Measurements from ENCODE around the gene NFKBIL1.

Gene NFKBIL1

DNA sequence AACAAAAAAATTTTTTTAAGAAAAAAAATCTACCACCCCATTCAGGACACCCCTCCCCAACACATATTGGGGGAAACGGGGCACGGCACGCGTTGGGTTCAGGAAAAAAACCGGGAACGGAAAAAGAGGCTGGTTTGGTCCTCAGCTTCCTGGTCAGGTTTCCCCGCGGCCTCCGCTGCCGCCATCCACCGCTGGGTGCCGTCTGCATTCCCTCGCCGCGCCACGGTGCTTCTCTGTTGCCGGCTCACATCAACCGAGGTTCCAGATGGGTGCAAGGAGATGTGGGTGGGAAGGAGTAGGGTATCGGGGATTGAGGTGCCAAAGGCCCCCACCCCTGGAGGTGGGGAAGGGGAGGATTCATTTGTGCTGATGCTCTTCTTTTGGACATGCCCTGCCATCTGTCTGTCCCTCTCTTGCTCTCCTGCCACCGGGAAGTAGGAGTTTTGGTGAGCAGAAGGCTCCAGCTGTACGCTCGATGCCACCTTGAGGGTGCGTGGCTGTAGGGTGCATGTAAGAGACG, 12.8 kb upstream of the NFKBIL1 start:
- no peak for DNase-seq (ENCODE audit: low spot score)

DNA sequence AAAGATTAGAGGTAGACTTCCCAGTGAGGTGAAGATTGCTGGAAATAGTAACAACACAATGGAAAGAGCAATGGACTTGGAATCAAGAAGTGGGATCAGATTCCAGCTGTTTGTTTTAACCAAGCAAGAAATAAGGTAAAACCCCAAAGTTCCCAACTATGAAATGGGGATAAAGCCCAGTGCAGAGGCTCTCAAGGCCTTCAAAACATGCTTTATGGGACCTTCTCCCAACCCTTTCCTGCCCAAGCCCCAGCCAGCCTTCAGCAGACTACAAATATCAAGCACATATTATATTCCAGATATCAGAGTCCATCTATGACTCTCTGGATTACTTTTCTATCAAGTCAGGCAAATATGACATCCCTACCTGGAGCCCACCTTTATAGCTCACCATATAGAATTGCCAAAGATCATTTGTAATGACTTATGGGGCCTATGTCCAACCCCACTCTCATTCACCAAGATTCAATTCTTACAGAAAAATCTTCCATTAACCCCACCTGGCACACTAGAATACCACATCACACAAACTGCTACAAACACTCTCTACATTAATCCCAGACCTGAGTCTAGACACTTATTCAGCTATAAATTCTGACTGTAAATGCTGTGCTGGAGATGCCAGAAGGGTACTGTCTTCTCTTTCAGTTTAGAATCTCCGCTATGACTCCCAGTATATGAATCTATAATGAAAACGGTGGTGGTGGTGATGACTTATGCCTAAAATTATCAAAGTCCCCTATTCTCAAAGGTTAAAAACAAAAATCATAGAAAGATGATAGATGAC, 11.7 kb upstream of the NFKBIL1 start:
- no peak for DNase-seq (ENCODE audit: low spot score)

DNA sequence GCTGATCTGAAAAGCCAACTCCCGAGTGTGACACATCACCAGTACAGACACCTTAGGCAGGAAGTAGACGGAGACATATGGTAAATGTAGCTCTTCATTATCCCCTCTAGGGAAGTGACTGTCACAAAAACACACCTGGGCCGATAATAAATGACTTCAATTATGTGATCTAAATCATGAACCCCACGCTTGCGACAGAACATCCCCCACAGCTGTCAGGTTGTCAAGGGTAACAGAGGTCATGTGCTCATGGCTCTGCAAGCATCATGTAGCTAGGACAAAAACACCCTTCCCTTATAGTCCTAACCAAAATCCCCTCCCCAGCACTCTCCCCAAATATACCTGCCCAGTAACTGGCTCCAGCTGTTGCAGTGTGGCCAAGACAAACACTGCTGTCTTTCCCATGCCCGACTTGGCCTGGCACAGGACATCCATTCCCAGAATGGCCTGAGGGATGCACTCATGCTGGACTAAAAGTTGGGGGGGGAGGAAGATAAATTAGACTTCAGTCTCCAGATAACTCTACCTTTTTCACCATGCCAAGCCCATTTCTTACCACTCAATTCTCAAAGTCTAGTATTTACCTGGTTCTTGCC, 8.5 kb upstream of the NFKBIL1 start:
- peak; percentile 34 for DNase-seq (ENCODE audit: low spot score)

DNA sequence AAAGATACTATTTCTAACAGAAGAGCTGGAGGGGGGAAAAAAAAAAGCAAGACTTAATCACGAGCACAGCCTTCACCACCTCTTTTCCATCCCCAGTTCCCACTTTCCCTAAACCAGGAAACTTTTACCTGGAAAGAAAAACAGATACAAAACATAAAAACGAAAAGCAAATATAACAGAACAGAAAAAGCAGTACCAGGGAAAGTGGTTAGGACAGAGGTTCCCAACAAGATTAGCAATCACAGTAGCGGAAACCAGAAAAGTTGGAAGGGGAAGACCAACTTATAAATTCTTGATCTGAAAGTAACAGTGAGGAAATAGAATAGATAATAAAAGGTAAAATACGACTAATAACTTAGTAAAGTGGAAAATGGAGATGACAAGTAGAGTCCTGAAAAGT, 6.8 kb upstream of the NFKBIL1 start:
- no peak for DNase-seq (ENCODE audit: low spot score)

DNA sequence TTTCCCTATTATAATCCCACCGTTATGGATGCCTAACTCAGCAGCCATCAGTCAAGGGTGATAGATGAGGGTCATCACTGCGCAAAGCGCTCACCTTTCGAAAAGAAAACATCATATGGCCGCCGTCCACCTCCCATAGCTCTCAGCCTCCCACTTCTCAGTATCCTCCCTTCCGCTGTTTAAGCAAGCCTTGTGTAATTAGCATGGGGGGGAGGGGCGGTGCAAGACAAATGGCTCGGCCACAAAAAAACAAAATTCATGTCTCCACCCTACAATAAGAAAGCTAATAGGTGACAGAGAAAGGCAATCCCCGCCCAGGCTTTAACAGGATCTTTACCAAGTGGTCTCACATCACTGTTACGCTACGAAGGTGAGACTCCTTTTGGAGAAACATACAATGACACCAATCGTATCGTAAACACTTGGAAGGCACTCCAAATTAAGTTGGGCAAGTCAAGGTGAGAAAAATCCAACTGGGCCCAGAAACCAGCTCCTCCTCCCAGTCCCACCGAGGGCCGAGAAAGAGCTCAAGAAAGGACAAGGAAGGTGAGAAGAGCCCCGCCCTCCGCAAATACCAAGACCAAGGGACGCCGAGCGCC, 6.2 kb upstream of the NFKBIL1 start:
- DNase-seq (ENCODE audit: low spot score): peak; percentile 82

DNA sequence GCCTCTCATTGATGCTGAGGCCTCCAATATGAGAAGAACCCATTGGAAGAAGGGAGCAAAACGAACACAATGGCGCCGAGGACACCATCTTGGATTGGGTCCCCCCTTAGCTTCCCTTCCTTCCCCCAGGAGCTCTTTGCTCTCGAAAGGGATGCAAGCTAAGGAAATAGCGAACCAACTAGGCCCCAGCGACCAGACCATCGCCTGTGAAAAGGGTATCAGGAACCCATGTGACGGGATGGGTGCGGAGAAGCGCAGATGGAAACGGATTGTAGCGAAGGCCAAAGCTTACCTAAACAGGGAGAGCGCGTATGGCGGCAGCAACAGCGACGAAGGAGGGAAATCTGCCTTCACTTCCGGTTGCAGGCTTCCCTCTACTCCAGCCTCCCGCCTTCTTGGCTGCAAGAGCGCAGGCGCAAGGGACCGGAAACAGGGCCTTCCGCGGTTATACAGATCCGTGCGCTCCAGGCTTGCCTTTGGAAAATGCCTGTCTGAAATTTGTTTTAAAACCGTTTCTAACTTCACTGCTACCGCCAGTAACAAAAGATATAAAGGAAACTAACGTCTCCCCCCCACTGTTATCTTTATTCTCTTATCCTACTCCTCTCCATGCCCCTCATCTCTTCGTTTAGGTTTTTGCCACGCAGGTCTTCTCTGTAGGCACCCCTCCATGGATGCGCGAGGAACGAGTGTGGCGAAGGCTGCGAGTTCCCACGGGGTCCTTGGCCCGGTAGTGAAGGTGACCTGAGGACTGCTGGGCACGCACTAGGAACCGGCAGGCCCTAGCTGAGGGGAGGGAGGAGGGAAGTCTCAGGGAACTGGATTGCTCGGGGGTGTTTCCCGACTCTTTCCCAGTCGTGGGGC, 5.5 kb upstream of the NFKBIL1 start, which contains the start of gene DDX39B:
TSS of gene DDX39B (minus strand) at position 346 of the 864 bp plus-strand sequence. CDS start 1,471 bp downstream, outside the sequence.
- DNase-seq (ENCODE audit: low spot score): peak; percentile 96

DNA sequence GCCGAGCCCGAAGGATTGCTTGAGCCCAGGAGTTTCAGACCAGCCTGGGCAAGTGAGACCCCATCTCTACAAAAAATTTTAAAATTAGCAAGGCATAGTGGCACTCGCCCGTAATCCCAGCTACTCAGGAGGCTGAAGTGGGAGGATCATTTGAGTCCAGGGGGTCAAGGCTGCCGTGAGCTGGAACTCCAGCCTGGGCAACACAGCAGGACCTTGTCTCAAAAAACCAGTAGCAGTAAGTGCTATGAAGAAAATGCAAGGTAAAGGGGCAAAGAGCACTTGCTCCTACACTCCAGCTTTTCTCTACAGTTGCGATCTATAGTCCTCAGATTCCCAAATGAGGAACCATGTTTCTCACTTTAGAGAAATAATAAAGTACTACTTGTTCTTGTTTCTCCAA, 3.8 kb upstream of the NFKBIL1 start:
- DNase-seq (ENCODE audit: low spot score): no peak

DNA sequence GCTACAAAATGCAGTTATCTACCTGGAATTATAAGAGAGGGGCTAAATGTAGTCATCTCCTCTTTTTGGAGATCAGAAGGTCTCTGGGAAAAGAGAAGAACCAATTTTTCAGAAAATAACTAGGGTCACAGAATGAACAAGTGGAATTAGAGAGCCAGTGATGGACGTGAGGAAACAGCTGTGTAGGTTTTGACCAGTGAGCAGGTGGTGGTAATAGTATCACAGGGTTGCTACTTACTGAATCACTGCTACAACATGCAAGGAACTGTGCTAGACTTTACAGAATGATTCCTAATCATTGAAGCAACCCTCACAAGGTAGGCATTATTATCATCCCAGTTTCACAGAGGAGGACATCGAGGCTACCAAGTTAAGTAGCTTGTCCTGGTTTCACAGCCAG, 2.7 kb upstream of the NFKBIL1 start:
- DNase-seq (ENCODE audit: low spot score): no peak

DNA sequence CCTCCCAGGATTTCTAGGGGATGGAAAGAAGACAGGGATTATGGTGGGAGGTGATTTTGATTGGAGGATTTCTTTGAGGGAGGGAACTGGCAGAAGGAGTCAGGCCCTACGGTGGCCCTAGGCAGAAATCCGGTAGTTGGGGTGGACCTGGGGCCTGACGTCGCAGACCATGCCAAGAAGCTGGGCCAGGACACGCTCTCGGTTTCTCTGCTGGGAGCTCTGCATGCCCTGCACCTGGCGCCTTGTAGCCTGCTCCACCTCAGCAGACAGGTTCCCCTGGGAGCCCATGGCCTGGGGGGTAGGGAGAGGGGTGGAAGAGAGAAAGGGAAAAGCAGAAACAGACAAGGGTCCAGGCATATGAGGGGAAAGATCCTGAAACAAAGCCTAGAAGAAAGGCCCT, 2.1 kb upstream of the NFKBIL1 start:
- DNase-seq (ENCODE audit: low spot score): no peak

DNA sequence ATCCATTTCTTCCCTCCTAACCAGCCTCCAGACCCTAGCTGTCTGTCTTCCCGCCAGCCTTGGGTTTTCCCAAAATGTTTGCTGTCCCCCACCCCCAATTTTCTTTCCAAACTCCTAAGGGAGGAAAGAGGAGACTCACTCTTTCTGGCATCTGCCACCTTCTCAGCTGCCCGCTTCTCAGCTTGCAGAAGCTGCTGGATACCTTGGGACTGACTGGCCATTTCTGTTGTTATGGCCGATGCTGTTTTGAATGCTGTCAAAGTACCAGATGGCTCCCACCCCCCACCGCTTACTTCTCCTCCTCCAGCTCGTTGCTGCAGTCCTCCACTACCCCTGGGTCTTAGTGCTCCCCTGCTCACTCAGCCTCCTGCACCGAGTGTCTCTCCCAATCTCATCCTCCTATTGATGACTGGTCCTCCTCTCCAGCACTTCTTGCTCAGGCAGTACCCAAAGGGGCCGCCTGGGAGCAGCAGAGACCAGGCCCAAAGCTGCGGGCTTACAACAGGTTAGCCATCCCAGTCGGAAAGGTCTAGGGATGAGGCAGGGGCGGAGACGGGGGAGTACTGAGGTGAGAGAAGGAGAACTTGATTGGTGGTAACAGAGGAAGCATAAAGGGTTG, 960 bp upstream of the NFKBIL1 start, which contains the start of gene ATP6V1G2:
TSS of gene ATP6V1G2 (minus strand) at position 270 of the 619 bp plus-strand sequence. CDS start at position 221, 49 bp downstream.
- peak; percentile 88 for DNase-seq (ENCODE audit: low spot score)

DNA sequence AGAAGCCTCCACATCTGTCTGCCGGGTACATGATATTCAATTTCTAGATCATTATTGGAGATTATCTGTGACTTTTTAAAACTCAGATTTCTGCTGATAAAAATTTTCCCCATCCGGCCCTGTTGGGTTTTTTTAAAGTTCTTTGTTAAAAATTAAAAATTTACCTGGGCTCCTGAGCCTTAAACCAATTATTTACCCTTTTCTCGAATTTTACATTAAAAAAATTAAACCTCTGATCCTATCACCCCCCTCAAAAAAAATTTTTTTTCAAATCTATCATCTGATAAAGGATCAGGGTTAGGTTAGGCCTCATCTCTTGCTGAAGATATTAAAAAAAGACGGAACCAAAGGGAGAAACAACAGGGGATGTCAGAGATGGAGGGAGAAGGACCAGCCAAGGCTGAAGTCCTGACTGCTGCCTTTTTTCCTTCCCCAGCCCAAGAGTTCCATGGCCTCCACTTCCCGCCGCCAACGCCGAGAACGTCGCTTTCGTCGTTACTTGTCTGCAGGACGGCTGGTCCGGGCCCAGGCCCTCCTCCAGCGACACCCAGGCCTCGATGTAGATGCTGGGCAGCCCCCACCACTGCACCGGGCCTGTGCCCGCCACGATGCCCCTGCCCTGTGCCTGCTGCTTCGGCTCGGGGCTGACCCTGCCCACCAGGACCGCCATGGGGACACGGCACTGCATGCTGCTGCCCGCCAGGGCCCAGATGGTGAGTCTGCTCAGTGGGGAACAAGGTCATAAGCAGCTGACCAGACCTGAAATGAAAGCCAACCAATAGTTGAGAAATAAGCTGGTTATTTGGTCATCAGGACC, 527 bp downstream of the NFKBIL1 start:
- no peak for DNase-seq (ENCODE audit: low spot score)

DNA sequence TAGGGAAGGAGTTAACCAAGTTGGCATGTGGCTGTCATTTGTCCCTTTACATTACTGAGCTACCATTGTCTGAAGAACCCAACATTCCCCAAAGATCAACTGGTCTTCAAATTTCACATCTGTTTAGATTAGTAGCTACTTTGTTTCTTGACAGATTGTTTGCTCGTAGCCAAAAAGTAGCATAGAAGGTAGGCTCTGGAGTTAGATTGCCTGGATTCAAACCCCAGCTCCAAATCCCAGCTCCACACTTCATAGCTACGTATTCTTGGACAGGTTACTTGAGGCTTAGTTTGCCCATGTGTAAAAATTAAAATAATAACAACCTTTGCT, 1.1 kb downstream of the NFKBIL1 start:
- no peak for DNase-seq (ENCODE audit: low spot score)

DNA sequence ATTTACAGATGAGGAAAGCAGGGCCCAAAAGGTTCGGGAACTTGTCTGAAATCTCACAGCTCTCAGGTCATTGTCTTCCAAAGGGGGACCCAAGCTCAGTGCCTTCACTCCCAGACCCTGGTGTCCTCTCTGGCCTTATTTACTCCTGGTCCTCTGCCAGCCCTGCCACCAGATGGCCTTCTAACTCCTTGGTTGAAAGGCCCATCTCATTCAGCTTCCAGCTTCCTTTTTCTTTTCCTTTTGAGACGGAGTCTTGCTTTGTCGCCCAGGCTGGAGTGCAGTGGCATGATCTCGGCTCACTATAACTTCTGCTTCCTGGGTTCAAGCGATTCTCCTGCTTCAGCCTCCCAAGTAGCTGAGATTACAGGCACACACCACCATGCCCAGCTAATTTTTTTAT, 4.0 kb downstream of the NFKBIL1 start:
- DNase-seq (ENCODE audit: low spot score): peak; percentile 78

DNA sequence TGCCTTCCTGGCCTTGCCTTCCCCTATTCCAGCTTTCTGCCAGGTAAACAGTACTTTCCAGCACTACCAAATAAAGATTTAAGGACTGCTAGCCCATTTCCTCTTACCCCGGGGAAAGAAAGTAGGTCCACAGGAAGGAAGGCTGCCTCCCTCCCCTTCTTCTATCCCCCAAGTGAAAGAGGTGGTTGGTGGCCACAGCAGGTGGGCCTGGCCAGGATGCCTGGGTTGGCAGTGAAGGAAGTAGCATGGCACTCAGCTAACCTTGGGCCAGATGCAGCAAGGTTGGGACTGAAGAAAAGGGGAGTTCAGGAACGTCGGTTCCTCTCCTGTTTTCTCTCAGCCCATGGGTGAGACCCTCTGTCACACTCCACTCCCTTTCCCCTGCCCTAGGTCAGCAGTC, 8.9 kb downstream of the NFKBIL1 start:
- no peak for DNase-seq (ENCODE audit: low spot score)

DNA sequence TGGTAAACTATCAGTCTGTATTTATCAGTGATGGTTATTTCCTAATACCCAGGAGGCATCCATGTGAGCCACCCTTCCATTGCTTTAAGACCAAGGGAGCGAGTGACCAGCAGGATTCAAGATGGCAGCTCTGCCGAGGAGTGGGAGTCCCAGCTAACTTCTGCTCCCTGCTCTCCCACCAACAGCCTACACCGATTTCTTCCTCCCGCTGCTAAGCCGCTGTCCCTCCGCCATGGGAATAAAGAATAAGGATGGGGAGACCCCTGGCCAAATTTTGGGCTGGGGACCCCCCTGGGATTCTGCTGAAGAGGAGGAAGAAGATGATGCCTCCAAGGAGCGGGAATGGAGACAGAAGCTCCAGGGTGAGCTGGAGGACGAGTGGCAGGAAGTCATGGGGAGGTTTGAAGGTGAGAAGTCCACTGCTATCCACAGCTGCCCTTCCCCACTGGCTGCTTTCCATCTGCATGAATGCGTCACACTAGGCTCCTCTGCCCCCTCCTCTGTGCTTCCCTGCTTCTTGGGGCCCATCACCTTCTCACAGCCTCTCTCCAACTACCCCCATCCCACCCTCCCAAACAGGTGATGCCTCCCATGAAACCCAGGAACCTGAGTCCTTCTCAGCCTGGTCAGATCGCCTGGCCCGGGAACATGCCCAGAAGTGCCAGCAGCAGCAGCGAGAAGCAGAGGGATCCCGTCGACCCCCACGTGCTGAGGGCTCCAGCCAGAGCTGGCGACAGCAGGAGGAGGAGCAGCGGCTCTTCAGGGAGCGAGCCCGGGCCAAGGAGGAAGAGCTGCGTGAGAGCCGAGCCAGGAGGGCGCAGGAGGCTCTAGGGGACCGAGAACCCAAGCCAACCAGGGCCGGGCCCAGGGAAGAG, 10.3 kb downstream of the NFKBIL1 start:
- no peak for DNase-seq (ENCODE audit: low spot score)

DNA sequence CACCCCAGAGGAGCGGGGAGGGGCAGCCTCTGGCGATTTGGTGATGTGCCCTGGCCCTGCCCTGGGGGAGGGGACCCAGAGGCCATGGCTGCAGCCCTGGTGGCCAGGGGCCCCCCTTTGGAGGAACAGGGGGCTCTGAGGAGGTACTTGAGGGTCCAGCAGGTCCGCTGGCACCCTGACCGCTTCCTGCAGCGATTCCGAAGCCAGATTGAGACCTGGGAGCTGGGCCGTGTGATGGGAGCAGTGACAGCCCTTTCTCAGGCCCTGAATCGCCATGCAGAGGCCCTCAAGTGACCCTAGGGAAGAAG, 10.9 kb downstream of the NFKBIL1 start:
- no peak for DNase-seq (ENCODE audit: low spot score)

DNA sequence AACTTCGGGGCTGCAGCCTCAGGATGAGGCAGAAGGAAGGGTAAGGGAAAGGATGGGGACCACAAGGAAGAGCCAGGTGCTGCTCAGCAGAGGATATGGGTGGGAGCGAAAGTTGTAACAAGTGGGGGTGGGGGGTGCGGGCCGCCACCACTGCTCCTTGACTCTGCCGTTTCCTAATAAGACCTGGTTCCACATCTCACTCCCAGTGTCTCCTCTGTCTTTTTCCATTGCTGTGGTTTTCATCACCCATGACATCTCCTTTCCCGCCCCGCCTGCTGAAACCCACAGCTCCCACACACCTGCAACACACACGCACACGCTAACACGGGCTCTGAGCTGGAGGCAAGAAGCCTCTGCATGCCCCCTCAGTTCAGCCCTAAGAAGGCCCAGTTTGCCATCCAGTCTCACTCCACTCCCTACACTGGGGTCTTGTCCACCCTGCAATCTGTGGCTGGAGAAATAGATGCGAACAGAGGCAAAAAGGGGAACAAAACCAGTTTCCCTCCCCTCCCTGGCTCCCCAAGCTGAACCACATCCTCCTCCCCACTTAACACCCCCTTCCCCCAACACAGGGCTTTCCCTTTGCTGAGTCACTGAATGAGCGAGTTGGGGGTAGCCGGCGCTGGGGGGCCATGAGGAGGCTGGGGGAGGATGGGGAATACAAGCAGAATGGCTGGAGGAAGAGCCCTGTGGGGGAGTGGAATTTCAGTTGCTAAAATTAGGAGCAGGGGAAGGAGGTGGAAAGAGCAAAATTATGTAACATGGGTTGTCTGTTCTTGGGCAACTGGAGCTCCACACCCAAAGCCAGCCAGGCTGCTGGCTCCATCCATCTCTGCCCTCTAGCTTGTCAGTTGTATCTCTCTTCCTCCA, 11.5 kb downstream of the NFKBIL1 start:
- peak; percentile 69 for DNase-seq (ENCODE audit: low spot score)

DNA sequence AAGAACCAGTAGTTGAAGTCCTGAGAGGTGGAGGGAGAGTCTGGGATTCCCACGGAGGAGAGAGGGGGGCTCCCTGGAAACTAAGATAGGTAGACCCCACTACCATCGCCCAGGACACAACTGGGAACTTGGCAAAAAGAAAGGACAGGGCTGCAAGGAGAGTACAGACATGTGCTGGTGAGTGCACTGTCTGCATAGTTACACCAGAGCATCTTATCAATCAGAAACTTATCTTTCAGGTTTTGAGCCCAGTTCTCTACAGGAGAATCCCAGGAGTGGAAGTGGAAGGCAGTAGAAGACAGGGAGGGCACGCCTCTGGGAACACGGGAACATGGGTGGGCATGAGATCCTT, 12.2 kb downstream of the NFKBIL1 start:
- no peak for DNase-seq (ENCODE audit: low spot score)
